HepG2 (cell line): ENCODE data around the gene PRDM15.

Experiments used
- CHD4 ChIP-seq: fragments of 200-600 bp; sonication (generic); IDR thresholded peaks from 2 replicates; pipeline ENCODE4 v1.7.0; 2017; ENCODE audit warnings: mild to moderate bottlenecking, low read length, borderline replicate concordance
- ESRRA ChIP-seq: sonication (generic); formaldehyde crosslinking; IDR thresholded peaks from 2 replicates; pipeline ENCODE4 v1.5.1; 2020; ENCODE audit warnings: mild to moderate bottlenecking, low read depth, missing genetic modification reagents
- EZH2 ChIP-seq: conservative IDR thresholded peaks from 2 replicates; pipeline ENCODE4 v1.6.1; 2012; ENCODE audit warnings: mild to moderate bottlenecking, low read depth, low read length, moderate library complexity
- TAF1 ChIP-seq: sonication (generic); formaldehyde crosslinking; IDR thresholded peaks from 2 replicates; pipeline ENCODE4 v1.4.0; 2020; ENCODE audit warnings: missing genetic modification reagents
- ZKSCAN8 ChIP-seq: IDR thresholded peaks from 2 replicates; pipeline ENCODE4 v1.6.1; 2016; ENCODE audit warnings: borderline replicate concordance, missing genetic modification reagents, missing compliant biosample characterization
- TF ChIP-seq, protein P1 (sequence below): sonication (generic); formaldehyde crosslinking; IDR thresholded peaks from 2 replicates; pipeline ENCODE4 v1.5.1; 2020; ENCODE audit warnings: missing genetic modification reagents, mild to moderate bottlenecking, borderline replicate concordance
- TF ChIP-seq, protein P2 (sequence below): sonication (generic); formaldehyde crosslinking; IDR thresholded peaks from 2 replicates; pipeline ENCODE4 v1.5.0; 2020; ENCODE audit warnings: mild to moderate bottlenecking, missing genetic modification reagents, moderate library complexity
- TF ChIP-seq, protein P3 (sequence below): sonication (generic); formaldehyde crosslinking; IDR thresholded peaks from 2 replicates; pipeline ENCODE4 v1.8.1; 2022; ENCODE audit warnings: mild to moderate bottlenecking, missing genetic modification reagents

DNA sequence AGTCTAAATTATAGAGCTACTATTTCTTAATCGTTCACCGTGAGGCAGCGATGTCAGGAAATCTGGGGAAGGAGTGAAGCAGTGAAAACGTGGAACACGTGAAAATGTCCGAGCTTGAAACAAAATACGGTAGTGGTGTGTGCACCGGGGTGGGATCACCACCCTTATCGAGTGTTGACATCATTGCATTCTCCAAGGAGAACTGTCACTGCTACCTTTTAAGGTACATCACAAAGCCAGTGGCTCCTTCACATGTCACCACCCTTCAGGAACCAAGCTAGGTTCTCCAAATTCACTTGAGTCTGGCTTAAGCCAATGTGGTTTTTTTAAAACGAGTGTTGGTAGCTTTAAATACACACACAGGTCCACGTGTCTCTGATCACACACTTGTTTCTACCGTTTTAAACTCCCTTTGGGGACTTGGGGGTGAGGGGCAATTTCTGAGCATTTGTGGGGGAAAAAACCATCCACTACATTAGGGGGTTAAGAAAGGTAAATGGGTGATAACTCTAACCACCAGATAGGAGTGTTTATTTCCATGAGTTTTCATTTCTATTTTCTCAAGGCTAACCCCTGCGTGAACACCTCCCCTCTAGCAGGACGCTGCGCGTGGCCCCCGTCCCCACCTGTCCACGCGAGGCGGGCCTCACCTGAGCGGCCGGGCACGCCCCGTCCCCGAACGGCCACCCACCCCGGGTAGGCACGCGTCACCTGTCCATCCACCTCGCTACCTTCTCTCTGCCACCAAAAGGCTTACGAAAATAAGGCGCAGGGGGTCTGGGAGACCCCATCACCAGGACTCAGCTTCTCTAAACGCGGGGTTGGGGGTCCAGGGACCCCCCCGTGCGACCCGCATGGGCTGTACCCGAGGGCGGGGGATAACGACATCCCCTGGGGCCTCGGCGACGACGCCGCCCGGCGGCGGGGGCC is 978 bp downstream of the PRDM15 start:
- TF ChIP-seq CHD4: no peak
- TF ChIP-seq, protein P1, sequence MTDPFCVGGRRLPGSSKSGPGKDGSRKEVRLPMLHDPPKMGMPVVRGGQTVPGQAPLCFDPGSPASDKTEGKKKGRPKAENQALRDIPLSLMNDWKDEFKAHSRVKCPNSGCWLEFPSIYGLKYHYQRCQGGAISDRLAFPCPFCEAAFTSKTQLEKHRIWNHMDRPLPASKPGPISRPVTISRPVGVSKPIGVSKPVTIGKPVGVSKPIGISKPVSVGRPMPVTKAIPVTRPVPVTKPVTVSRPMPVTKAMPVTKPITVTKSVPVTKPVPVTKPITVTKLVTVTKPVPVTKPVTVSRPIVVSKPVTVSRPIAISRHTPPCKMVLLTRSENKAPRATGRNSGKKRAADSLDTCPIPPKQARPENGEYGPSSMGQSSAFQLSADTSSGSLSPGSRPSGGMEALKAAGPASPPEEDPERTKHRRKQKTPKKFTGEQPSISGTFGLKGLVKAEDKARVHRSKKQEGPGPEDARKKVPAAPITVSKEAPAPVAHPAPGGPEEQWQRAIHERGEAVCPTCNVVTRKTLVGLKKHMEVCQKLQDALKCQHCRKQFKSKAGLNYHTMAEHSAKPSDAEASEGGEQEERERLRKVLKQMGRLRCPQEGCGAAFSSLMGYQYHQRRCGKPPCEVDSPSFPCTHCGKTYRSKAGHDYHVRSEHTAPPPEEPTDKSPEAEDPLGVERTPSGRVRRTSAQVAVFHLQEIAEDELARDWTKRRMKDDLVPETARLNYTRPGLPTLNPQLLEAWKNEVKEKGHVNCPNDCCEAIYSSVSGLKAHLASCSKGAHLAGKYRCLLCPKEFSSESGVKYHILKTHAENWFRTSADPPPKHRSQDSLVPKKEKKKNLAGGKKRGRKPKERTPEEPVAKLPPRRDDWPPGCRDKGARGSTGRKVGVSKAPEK (CRISPR knock-in tag): no peak
- TF ChIP-seq ESRRA (CRISPR knock-in tag): no peak
- no peak for TF ChIP-seq EZH2
- TF ChIP-seq, protein P2, sequence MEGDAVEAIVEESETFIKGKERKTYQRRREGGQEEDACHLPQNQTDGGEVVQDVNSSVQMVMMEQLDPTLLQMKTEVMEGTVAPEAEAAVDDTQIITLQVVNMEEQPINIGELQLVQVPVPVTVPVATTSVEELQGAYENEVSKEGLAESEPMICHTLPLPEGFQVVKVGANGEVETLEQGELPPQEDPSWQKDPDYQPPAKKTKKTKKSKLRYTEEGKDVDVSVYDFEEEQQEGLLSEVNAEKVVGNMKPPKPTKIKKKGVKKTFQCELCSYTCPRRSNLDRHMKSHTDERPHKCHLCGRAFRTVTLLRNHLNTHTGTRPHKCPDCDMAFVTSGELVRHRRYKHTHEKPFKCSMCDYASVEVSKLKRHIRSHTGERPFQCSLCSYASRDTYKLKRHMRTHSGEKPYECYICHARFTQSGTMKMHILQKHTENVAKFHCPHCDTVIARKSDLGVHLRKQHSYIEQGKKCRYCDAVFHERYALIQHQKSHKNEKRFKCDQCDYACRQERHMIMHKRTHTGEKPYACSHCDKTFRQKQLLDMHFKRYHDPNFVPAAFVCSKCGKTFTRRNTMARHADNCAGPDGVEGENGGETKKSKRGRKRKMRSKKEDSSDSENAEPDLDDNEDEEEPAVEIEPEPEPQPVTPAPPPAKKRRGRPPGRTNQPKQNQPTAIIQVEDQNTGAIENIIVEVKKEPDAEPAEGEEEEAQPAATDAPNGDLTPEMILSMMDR (CRISPR knock-in tag): no peak; the same call in 1 of the 2 replicates
- no peak for TF ChIP-seq ZKSCAN8
- TF ChIP-seq, protein P3, sequence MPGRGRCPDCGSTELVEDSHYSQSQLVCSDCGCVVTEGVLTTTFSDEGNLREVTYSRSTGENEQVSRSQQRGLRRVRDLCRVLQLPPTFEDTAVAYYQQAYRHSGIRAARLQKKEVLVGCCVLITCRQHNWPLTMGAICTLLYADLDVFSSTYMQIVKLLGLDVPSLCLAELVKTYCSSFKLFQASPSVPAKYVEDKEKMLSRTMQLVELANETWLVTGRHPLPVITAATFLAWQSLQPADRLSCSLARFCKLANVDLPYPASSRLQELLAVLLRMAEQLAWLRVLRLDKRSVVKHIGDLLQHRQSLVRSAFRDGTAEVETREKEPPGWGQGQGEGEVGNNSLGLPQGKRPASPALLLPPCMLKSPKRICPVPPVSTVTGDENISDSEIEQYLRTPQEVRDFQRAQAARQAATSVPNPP: no peak
- no peak for TF ChIP-seq TAF1 (CRISPR knock-in tag)
